A549 (cell line): ENCODE results near the gene HOXA5. TPM values are rescaled to one million over a fixed set of nuclear protein-coding genes. Genes with fewer than 3 reads are reported as not detected.

Experiments used
- ATAC-seq, 2 experiments: fragments of 200-7000 bp in 1 of 2; fragments of >200 bp in 1 of 2; cut with Nextera tagmentation in 1 of 2; cut with Tn5 transposase in 1 of 2; 3 replicates each; pipeline versions ENCODE4 v1.8.0 to v1.9.1; 2018 to 2020; ENCODE audit warnings: mild to moderate bottlenecking in 1 of 2, moderate library complexity in 1 of 2
- CTCF ChIA-PET: fragments of 300-600 bp; sonication (Branson Sonifier 250); formaldehyde crosslinking; extraction: SDS; loops from one replicate; lab custom pipeline; 2021; ENCODE audit warnings: antibody characterized with exemption, inconsistent platforms; lab: Yijun Ruan, JAX
- POLR2A ChIA-PET: fragments of 350-600 bp; formaldehyde crosslinking; extraction: SDS; loops from one replicate; lab custom pipeline; 2021; ENCODE audit warnings: antibody characterized with exemption, inconsistent platforms; lab: Yijun Ruan, JAX
- DNase-seq, 2 experiments: peaks; one replicate each; pipeline versions ENCODE4 v3.0.0 to v3.0.0-alpha.2; 2011 to 2016; ENCODE audit warnings: low read depth in 1 of 2, low spot score in 1 of 2
- FAIRE-seq: peaks from 2 replicates; lab custom pipeline; 2011; peaks lifted over from hg19 to GRCh38; lab: Jason Lieb, UNC
- H3K27ac ChIP-seq, 2 experiments: fragments of >200 bp; sonication (Bioruptor Twin); formaldehyde crosslinking; 3 replicates each; pipeline ENCODE4 v1.5.1; 2016 to 2017
- H3K4me1 ChIP-seq: fragments of >200 bp; sonication (Bioruptor Twin); formaldehyde crosslinking; 3 replicates; pipeline ENCODE4 v1.6.1; 2016
- H3K4me2 ChIP-seq: fragments of >200 bp; sonication (Bioruptor Twin); formaldehyde crosslinking; 3 replicates; pipeline ENCODE4 v1.6.1; 2016
- H3K4me3 ChIP-seq: fragments of >200 bp; sonication (Bioruptor Twin); formaldehyde crosslinking; 3 replicates; pipeline ENCODE4 v1.5.1; 2016
- H3K9me3 ChIP-seq: fragments of >200 bp; sonication (Bioruptor Twin); formaldehyde crosslinking; 3 replicates; pipeline ENCODE4 v1.6.1; 2016
- CHD2 ChIP-seq: fragments of 150-350 bp; IDR thresholded peaks from 2 replicates; pipeline ENCODE4 v1.6.1; 2014; ENCODE audit warnings: low read length; ENCODE audit not compliant: partially characterized antibody
- EHMT2 ChIP-seq: fragments of 200-600 bp; sonication (generic); IDR thresholded peaks from 2 replicates; pipeline ENCODE4 v1.6.1; 2016; ENCODE audit warnings: antibody characterized with exemption, low read depth, mild to moderate bottlenecking, moderate library complexity
- HOXB13 ChIP-seq: fragments of 250-450 bp; sonication (Bioruptor Pico); IDR thresholded peaks from 2 replicates; pipeline ENCODE4 v1.5.0; 2020; ENCODE audit warnings: low read depth, mild to moderate bottlenecking, moderate library complexity
- JUN ChIP-seq, 2 experiments: fragments of >200 bp; sonication (Bioruptor Twin); formaldehyde crosslinking; IDR thresholded peaks; 2 replicates in 1 of 2; 3 replicates in 1 of 2; pipeline ENCODE4 v1.6.1; 2016 to 2017
- MAZ ChIP-seq: fragments of 150-350 bp; IDR thresholded peaks from 2 replicates; pipeline ENCODE4 v1.6.1; 2014; ENCODE audit warnings: antibody characterized with exemption, low read depth, low read length, borderline replicate concordance
- NFE2L2 ChIP-seq: fragments of 150-350 bp; conservative IDR thresholded peaks from 2 replicates; pipeline ENCODE4 v1.6.1; 2014; ENCODE audit warnings: low read length
- POLR2AphosphoS2 ChIP-seq: conservative IDR thresholded peaks from 2 replicates; pipeline ENCODE4 v1.6.1; 2012; ENCODE audit warnings: low read length, improper control_type of control experiment, inconsistent platforms
- RFX5 ChIP-seq: fragments of 450-650 bp; IDR thresholded peaks from 2 replicates; pipeline ENCODE4 v1.7.1; 2014; ENCODE audit warnings: antibody characterized with exemption, mild to moderate bottlenecking, moderate library complexity
- RNF2 ChIP-seq: fragments of 200-600 bp; sonication (generic); IDR thresholded peaks from 2 replicates; pipeline ENCODE4 v1.6.1; 2016; ENCODE audit warnings: low read depth, mild to moderate bottlenecking, antibody characterized with exemption, moderate library complexity, borderline replicate concordance
- ZC3H11A ChIP-seq: fragments of 450-650 bp; IDR thresholded peaks from 2 replicates; pipeline ENCODE4 v1.6.1; 2014; ENCODE audit warnings: antibody characterized with exemption, mild to moderate bottlenecking
- WGBS: methylation state at CpG from one replicate; pipeline ENCODE4 v1.1.6; 2017; ENCODE audit errors: missing lambda C conversion rate; 5-methylcytosine and 5-hydroxymethylcytosine counted together
- polyA plus RNA-seq, 4 experiments: library from polyadenylated mRNA; depleted of rRNA in 3 of 4; stranded (reverse); fragments of >200 nt; fragmentation: RNase III in 1 of 4; extraction: RNeasy Plus Mini Kit Qiagen cat#74134 plus additional on column Dnase treatment in 1 of 4; gene quantifications; 2 replicates in 3 of 4; 3 replicates in 1 of 4; pipeline ENCODE4 v1.2.3, GENCODE V29; 2011 to 2017
- TF ChIP-seq, protein P1 (sequence below): IDR thresholded peaks from 2 replicates; pipeline ENCODE4 v1.6.1; 2012; ENCODE audit warnings: low read depth, borderline replicate concordance
- TF ChIP-seq, protein P2 (sequence below): fragments of 250-450 bp; sonication (Bioruptor Pico); IDR thresholded peaks from 2 replicates; pipeline ENCODE4 v1.5.0; 2020; ENCODE audit warnings: low read depth, mild to moderate bottlenecking, moderate library complexity
- TF ChIP-seq, protein P3 (sequence below): IDR thresholded peaks from 2 replicates; pipeline ENCODE4 v1.6.1; 2012

HOXA5 gene
- polyA plus RNA-seq, 2 of the 4 experiments (the other 2 are of a cell fraction), result 4.0 to 6.5 TPM

GRCh38 chr7:27172823-27173510 is 29.5 kb upstream of the HOXA5 start:
- H3K4me1 ChIP-seq, result peaks cover 4% of the 10 kb centered on the region; the same call in 1 of the 3 replicates
- ChIA-PET CTCF (interaction anchor here (1.3 to 6.1 kb wide), 4 partner anchors 9 to 22 kb away, joined by 3 to 47 read pairs (median 4); no protein-coding TSS in a partner anchor), POLR2A (interaction anchor here (1.1 kb wide), 1 partner anchor 59 kb away, joined by 4 read pairs; no protein-coding TSS in a partner anchor)
- DNase-seq, result peak in 1 of 2 experiments; percentile 40
- peak; percentile 36 to 45; a peak in 5 of 6 replicates for ATAC-seq
- H3K4me2 ChIP-seq, result peak overlapping the region; percentile 74
- peak overlapping the region; percentile 54 for H3K4me3 ChIP-seq
- TF ChIP-seq, protein P1, sequence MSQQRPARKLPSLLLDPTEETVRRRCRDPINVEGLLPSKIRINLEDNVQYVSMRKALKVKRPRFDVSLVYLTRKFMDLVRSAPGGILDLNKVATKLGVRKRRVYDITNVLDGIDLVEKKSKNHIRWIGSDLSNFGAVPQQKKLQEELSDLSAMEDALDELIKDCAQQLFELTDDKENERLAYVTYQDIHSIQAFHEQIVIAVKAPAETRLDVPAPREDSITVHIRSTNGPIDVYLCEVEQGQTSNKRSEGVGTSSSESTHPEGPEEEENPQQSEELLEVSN, result no peak; the same call in 1 of the 2 replicates
- TF ChIP-seq JUN (IDR thresholded peaks at IDR 0.05), result peak in 1 of 2 experiments; percentile 39; a peak in 1 of 5 replicates
- WGBS, result 67% methylated on average over 32 of the region's 58 CpGs
- H3K27ac ChIP-seq, result peak overlapping the region; percentile 88 to 90
- H3K9me3 ChIP-seq, result no peaks in the 10 kb centered on the region
- no peak for FAIRE-seq

DNA sequence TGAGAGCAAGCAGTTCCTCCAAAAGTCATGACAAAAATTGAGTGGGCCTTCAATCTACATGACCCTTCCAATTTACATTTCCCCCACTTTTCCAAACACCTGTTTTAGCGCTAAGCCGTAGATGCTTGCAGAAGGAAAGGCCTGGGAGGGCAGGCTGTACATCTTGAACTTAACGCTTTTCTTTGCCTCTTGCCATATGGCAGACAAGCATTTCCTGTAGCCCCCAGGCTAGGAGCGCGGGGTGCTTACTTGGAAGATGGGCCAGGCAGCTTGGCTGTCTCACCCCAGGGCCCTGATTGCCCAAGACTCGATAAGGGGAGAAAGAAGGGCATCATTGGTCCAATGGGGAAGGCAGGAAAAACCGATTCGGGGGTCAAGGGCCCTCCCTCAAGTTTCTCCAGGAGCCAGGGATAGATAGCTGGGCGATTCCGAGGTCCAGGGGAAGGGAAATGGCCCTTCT is 28.9 kb upstream of the HOXA5 start:
- no peaks in the 10 kb centered on the region for H3K9me3 ChIP-seq
- H3K27ac ChIP-seq, result peak overlapping the region; percentile 88 to 90
- FAIRE-seq (no peak), DNase-seq (no peak), ATAC-seq (no peak)
- H3K4me1 ChIP-seq, result peaks cover 4% of the 10 kb centered on the region; the same call in 1 of the 3 replicates
- TF ChIP-seq ZC3H11A, result no peak
- TF ChIP-seq, protein P1, result no peak
- TF ChIP-seq, protein P2, sequence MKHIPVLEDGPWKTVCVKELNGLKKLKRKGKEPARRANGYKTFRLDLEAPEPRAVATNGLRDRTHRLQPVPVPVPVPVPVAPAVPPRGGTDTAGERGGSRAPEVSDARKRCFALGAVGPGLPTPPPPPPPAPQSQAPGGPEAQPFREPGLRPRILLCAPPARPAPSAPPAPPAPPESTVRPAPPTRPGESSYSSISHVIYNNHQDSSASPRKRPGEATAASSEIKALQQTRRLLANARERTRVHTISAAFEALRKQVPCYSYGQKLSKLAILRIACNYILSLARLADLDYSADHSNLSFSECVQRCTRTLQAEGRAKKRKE, result no peak
- no peak for TF ChIP-seq CHD2
- no peak for TF ChIP-seq HOXB13
- TF ChIP-seq POLR2AphosphoS2, result no peak
- TF ChIP-seq RFX5, result no peak
- TF ChIP-seq EHMT2, result no peak
- 78% methylated on average over 10 of the region's 10 CpGs for WGBS
- peak overlapping the region; percentile 54 for H3K4me3 ChIP-seq
- ChIA-PET CTCF (interaction anchor here (1.3 to 6.1 kb wide), 3 partner anchors 9 to 23 kb away, joined by 4 to 47 read pairs (median 5); no protein-coding TSS in a partner anchor), POLR2A (interaction anchor here (1.1 kb wide), 1 partner anchor 58 kb away, joined by 4 read pairs; no protein-coding TSS in a partner anchor)
- H3K4me2 ChIP-seq, result peak overlapping the region; percentile 74

GRCh38 chr7:27171637-27172314 is 28.3 kb upstream of the HOXA5 start:
- CTCF ChIA-PET, result interaction anchor here (2.7 to 6.1 kb wide), 3 partner anchors 7 to 21 kb away, joined by 7 to 47 read pairs (median 33); no protein-coding TSS in a partner anchor
- H3K27ac ChIP-seq, result peak overlapping the region in 1 of 2 experiments; percentile 90; a peak in 2 of 6 replicates
- no peak overlapping the region for H3K4me3 ChIP-seq
- DNase-seq (no peak), FAIRE-seq (no peak), ATAC-seq (no peak)
- whole genome bisulfite sequencing, result 94% methylated on average over 30 of the region's 30 CpGs
- no peak for TF ChIP-seq MAZ
- no peak for TF ChIP-seq NFE2L2
- TF ChIP-seq RNF2, result no peak
- TF ChIP-seq, protein P3, sequence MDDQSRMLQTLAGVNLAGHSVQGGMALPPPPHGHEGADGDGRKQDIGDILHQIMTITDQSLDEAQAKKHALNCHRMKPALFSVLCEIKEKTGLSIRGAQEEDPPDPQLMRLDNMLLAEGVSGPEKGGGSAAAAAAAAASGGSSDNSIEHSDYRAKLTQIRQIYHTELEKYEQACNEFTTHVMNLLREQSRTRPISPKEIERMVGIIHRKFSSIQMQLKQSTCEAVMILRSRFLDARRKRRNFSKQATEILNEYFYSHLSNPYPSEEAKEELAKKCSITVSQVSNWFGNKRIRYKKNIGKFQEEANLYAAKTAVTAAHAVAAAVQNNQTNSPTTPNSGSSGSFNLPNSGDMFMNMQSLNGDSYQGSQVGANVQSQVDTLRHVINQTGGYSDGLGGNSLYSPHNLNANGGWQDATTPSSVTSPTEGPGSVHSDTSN, result no peak
- POLR2A ChIA-PET, result no interaction called here
- peak overlapping the region; percentile 74; the same call in 1 of the 3 replicates for H3K4me2 ChIP-seq
- peaks cover 4% of the 10 kb centered on the region; the same call in 1 of the 3 replicates for H3K4me1 ChIP-seq
- H3K9me3 ChIP-seq, result no peaks in the 10 kb centered on the region
